HepG2 (cell line): Measurements from ENCODE around the gene MRPL34. TPM values are rescaled to one million over a fixed set of nuclear protein-coding genes. Genes with fewer than 3 reads are reported as not detected.
A peak's percentile ranks its signal among the peaks of the same experiment; 100 is the strongest.

Source experiments
- ASH2L ChIP-seq: fragments of 300-600, 200-600 bp; sonication (generic); IDR thresholded peaks from 2 replicates; pipeline ENCODE4 v1.7.0; 2017; ENCODE audit warnings: low read depth, mild to moderate bottlenecking, moderate library complexity, mixed read lengths, low read length; ENCODE audit not compliant: insufficient read length
- E2F2 ChIP-seq: sonication (generic); formaldehyde crosslinking; IDR thresholded peaks from 2 replicates; pipeline ENCODE4 v1.4.0; 2020; ENCODE audit warnings: missing genetic modification reagents, borderline replicate concordance
- E2F5 ChIP-seq: sonication (generic); formaldehyde crosslinking; conservative IDR thresholded peaks from 2 replicates; pipeline ENCODE4 v1.4.0; 2020; ENCODE audit warnings: missing genetic modification reagents
- GLI4 ChIP-seq: sonication (generic); formaldehyde crosslinking; IDR thresholded peaks from 2 replicates; pipeline ENCODE4 v1.5.1; 2020; ENCODE audit warnings: missing genetic modification reagents, mild to moderate bottlenecking, moderate library complexity, borderline replicate concordance
- IRF1 ChIP-seq: sonication (generic); formaldehyde crosslinking; IDR thresholded peaks from 2 replicates; pipeline ENCODE4 v1.4.0; 2020; ENCODE audit warnings: low read depth, mild to moderate bottlenecking, missing genetic modification reagents
- KLF11 ChIP-seq: IDR thresholded peaks from 2 replicates; pipeline ENCODE4 v1.6.1; 2016; ENCODE audit warnings: missing compliant biosample characterization
- PRDM15 ChIP-seq: sonication (generic); formaldehyde crosslinking; IDR thresholded peaks from 2 replicates; pipeline ENCODE4 v1.4.0; 2020; ENCODE audit warnings: missing genetic modification reagents
- RFX1 ChIP-seq: fragments of 450-650 bp; IDR thresholded peaks from 2 replicates; pipeline ENCODE4 v1.6.1; 2017
- SAFB2 ChIP-seq: sonication (generic); formaldehyde crosslinking; IDR thresholded peaks from 2 replicates; pipeline ENCODE4 v1.5.1; 2020; ENCODE audit warnings: missing genetic modification reagents, low read depth, mild to moderate bottlenecking, borderline replicate concordance
- SALL1 ChIP-seq: sonication (generic); formaldehyde crosslinking; IDR thresholded peaks from 2 replicates; pipeline ENCODE4 v1.8.0; 2022; ENCODE audit warnings: mild to moderate bottlenecking, missing genetic modification reagents
- STAG1 ChIP-seq: sonication (generic); formaldehyde crosslinking; IDR thresholded peaks from 2 replicates; pipeline ENCODE4 v1.4.0; 2020; ENCODE audit warnings: missing genetic modification reagents
- TERF1 ChIP-seq: sonication (generic); formaldehyde crosslinking; IDR thresholded peaks from 2 replicates; pipeline ENCODE4 v1.8.0; 2022; ENCODE audit warnings: mild to moderate bottlenecking, missing genetic modification reagents, moderate library complexity
- ZNF256 ChIP-seq: sonication (generic); formaldehyde crosslinking; conservative IDR thresholded peaks from 2 replicates; pipeline ENCODE4 v1.4.0; 2020; ENCODE audit warnings: missing genetic modification reagents
- ZNF280B ChIP-seq: sonication (generic); formaldehyde crosslinking; IDR thresholded peaks from 2 replicates; pipeline ENCODE4 v1.5.0; 2020; ENCODE audit warnings: missing genetic modification reagents, mild to moderate bottlenecking, borderline replicate concordance
- ZNF292 ChIP-seq: sonication (generic); formaldehyde crosslinking; IDR thresholded peaks from 2 replicates; pipeline ENCODE4 v1.8.1; 2022; ENCODE audit warnings: mild to moderate bottlenecking, low read depth, missing genetic modification reagents, borderline replicate concordance
- ZNF326 ChIP-seq: sonication (generic); formaldehyde crosslinking; IDR thresholded peaks from 2 replicates; pipeline ENCODE4 v1.4.0; 2020; ENCODE audit warnings: missing genetic modification reagents, borderline replicate concordance
- ZNF33B ChIP-seq: sonication (generic); formaldehyde crosslinking; IDR thresholded peaks from 2 replicates; pipeline ENCODE4 v1.5.1; 2020; ENCODE audit warnings: mild to moderate bottlenecking, missing genetic modification reagents
- ZNF570 ChIP-seq: sonication (generic); formaldehyde crosslinking; IDR thresholded peaks from 2 replicates; pipeline ENCODE4 v1.4.0; 2020; ENCODE audit warnings: mild to moderate bottlenecking, missing genetic modification reagents, borderline replicate concordance
- ZZZ3 ChIP-seq: sonication (generic); formaldehyde crosslinking; IDR thresholded peaks from 2 replicates; pipeline ENCODE4 v1.4.0; 2020; ENCODE audit warnings: missing genetic modification reagents, mild to moderate bottlenecking, borderline replicate concordance
- polyA plus RNA-seq, 8 experiments: library from polyadenylated mRNA; depleted of rRNA in 3 of 8; stranded (reverse) in 7 of 8; unstranded in 1 of 8; fragments of >200 nt; fragmentation: Illumina TruSeq in 4 of 8; extraction: Trizol in 4 of 8; gene quantifications; 2 replicates each; pipeline versions ENCODE4 v1.2.1 to v1.2.3, GENCODE V29; 2011 to 2016; ENCODE audit warnings: low read depth in 4 of 8, missing spikeins in 1 of 8, mixed read lengths in 1 of 8; ENCODE audit not compliant: insufficient read depth in 1 of 8
- total RNA-seq, 5 experiments: library from RNA; depleted of rRNA; stranded (reverse); fragments of >200 nt; fragmentation: Illumina TruSeq; extraction: Trizol; gene quantifications; 2 replicates each; pipeline ENCODE4 v1.2.3, GENCODE V29; 2016; ENCODE audit warnings: low read depth in 1 of 5

Gene MRPL34
- total and polyA plus RNA-seq, 2 of the 13 experiments (the other 11 are each of a cell fraction or from before 2014, with no cell fraction given) = 74.0 to 77.3 TPM

- TF ChIP-seq TERF1 (CRISPR knock-in tag) (no peak), GLI4 (CRISPR knock-in tag) (no peak), RFX1 (no peak), IRF1 (CRISPR knock-in tag) (no peak), E2F5 (CRISPR knock-in tag) (no peak), ZNF570 (no peak), ZZZ3 (no peak), E2F2 (CRISPR knock-in tag) (no peak; the same call in 1 of the 2 replicates), PRDM15 (no peak), ZNF256 (CRISPR knock-in tag) (no peak), KLF11 (CRISPR knock-in tag) (no peak), SALL1 (CRISPR knock-in tag) (peak; percentile 58; the same call in 1 of the 2 replicates), ZNF33B (CRISPR knock-in tag) (no peak), SAFB2 (no peak), ZNF292 (CRISPR knock-in tag) (no peak), ZNF280B (CRISPR knock-in tag) (no peak; the same call in 1 of the 2 replicates), ASH2L (peak; percentile 41), ZNF326 (CRISPR knock-in tag) (no peak), STAG1 (CRISPR knock-in tag) (peak; percentile 17; the same call in 1 of the 2 replicates)
Observed at GRCh38 chr19:17303167-17303939, 2.3 kb upstream of the MRPL34 start, which contains the start of gene ABHD8 (continued).
